Body of pancreas (tissue), 4 donors: ENCODE results near the gene PRDM16. TPM values are rescaled to one million over a fixed set of nuclear protein-coding genes. Genes with fewer than 3 reads are reported as not detected.
A peak's percentile ranks its signal among the peaks of the same experiment; 100 is the strongest.

Source experiments
- ATAC-seq: fragments of 150-250 bp; one replicate; pipeline ENCODE4 v1.9.1; 2016
- DNase-seq, 4 donors: peaks; one replicate each; pipeline ENCODE4 v3.0.0-alpha.2; 2019
- H3K27ac ChIP-seq, 4 donors: fragments of 200-600 bp; sonication (generic); 1 replicate in 3 of 4; 2 replicates in 1 of 4; pipeline versions ENCODE4 v1.5.1 to v1.6.1; 2016 to 2019; ENCODE audit warnings: mild to moderate bottlenecking in 1 of 4, mixed read lengths in 1 of 4, moderate library complexity in 1 of 4
- H3K27me3 ChIP-seq, 2 donors: fragments of 200-600 bp; sonication (generic); one replicate each; pipeline ENCODE4 v1.6.0; 2016; ENCODE audit warnings: mild to moderate bottlenecking in 1 of 2
- H3K36me3 ChIP-seq, 2 donors: fragments of 200-600 bp; sonication (generic); replicated peaks in 1 of 2; 2 replicates each; pipeline ENCODE4 v1.5.1; 2016; ENCODE audit warnings: low read depth in 2 of 2; ENCODE audit not compliant: insufficient read depth in 1 of 2
- H3K4me1 ChIP-seq: fragments of 200-600 bp; sonication (generic); one replicate; pipeline ENCODE4 v1.6.0; 2016
- H3K4me3 ChIP-seq, 2 donors: fragments of 200-600 bp; sonication (generic); 1 replicate in 1 of 2; 2 replicates in 1 of 2; pipeline ENCODE4 v1.5.1; 2016 to 2019
- H3K9me3 ChIP-seq, 3 donors: fragments of 200-600 bp; sonication (generic); 1 replicate in 2 of 3; 2 replicates in 1 of 3; pipeline ENCODE4 v1.5.1; 2016
- CTCF ChIP-seq, 7 experiments: fragments of 450-650 bp in 4 of 7; fragments of 200-600 bp in 3 of 7; sonication (generic) in 3 of 7; IDR thresholded peaks; one replicate each; pipeline ENCODE4 v1.5.1; 2016 to 2019; ENCODE audit warnings: antibody characterized with exemption in 7 of 7
- POLR2A ChIP-seq, 3 donors: fragments of 450-650 bp; IDR thresholded peaks; one replicate each; pipeline ENCODE4 v1.6.1; 2016; ENCODE audit warnings: antibody characterized with exemption in 3 of 3, mild to moderate bottlenecking in 2 of 3
- WGBS, 2 donors: methylation state at CpG; one replicate each; pipeline ENCODE4 v1.1.5; 2017; 5-methylcytosine and 5-hydroxymethylcytosine counted together
- intact Hi-C: fragments of 100-400 bp; cut with DNase I; formaldehyde crosslinking; loops from one replicate; pipeline ENCODE4 v1.15.1; 2023
- total RNA-seq, 2 donors: library from RNA; depleted of rRNA; stranded (reverse); fragments of >200 nt; gene quantifications; one replicate each; pipeline ENCODE4 v1.1.0, GENCODE V29; 2016

Gene PRDM16
- total RNA-seq, 2 donors from 2014 or later = 15.2 to 16.6 TPM

- Histone ChIP-seq H3K36me3 (no peaks in the 10 kb centered on the region), H3K9me3 (no peaks in the 10 kb centered on the region), H3K4me3 (no peak overlapping the region), H3K4me1 (no peaks in the 10 kb centered on the region), H3K27me3 (no peaks in the 10 kb centered on the region), H3K27ac (no peak overlapping the region)
- intact Hi-C loops = loop anchor here (10.0 kb wide), 1 partner anchor 539 kb away; no protein-coding TSS in a partner anchor
- TF ChIP-seq CTCF (IDR thresholded peaks at IDR 0.05) (no peak), POLR2A (IDR thresholded peaks at IDR 0.05) (no peak)
- WGBS, 2 donors = 90 to 91% methylated on average over 8 to 34 of the region's 34 CpGs
- no peak for ATAC-seq
- no peak for DNase-seq
Observed at GRCh38 chr1:3413975-3414710, 345.1 kb downstream of the PRDM16 start.

GRCh38 chr1:3415260-3416090 lies 346.5 kb downstream of the PRDM16 start:
- Histone ChIP-seq H3K36me3 (no peaks in the 10 kb centered on the region), H3K4me1 (no peaks in the 10 kb centered on the region), H3K4me3 (no peak overlapping the region), H3K27ac (peak overlapping the region in 1 of 4 donors; percentile 20), H3K9me3 (no peaks in the 10 kb centered on the region), H3K27me3 (no peaks in the 10 kb centered on the region)
- DNase-seq (no peak), ATAC-seq (peak; percentile 33)
- WGBS, 2 donors = 84 to 93% methylated on average over 16 to 36 of the region's 39 CpGs
- TF ChIP-seq CTCF (IDR thresholded peaks at IDR 0.05) = no peak
- no peak for TF ChIP-seq POLR2A (IDR thresholded peaks at IDR 0.05)
- intact Hi-C loops = loop anchor here (10.0 kb wide), 1 partner anchor 541 kb away; no protein-coding TSS in a partner anchor

- intact Hi-C loops = loop anchor here (10.0 kb wide), 1 partner anchor 542 kb away; no protein-coding TSS in a partner anchor
- Histone ChIP-seq H3K9me3 (no peaks in the 10 kb centered on the region), H3K27me3 (no peaks in the 10 kb centered on the region), H3K4me1 (peaks cover under 1% of the 10 kb centered on the region), H3K27ac (no peak overlapping the region), H3K36me3 (no peaks in the 10 kb centered on the region), H3K4me3 (no peak overlapping the region)
- ATAC-seq (no peak), DNase-seq (no peak)
- 71 to 75% methylated on average over 6 of the region's 6 CpGs for WGBS, 2 donors
- TF ChIP-seq POLR2A (IDR thresholded peaks at IDR 0.05) (no peak), CTCF (IDR thresholded peaks at IDR 0.05) (peak in 4 of 7 experiments; percentile 18 to 29 (median 24))
Observed at GRCh38 chr1:3417082-3417739, 348.2 kb downstream of the PRDM16 start.

- Histone ChIP-seq H3K27me3 (no peaks in the 10 kb centered on the region), H3K9me3 (no peaks in the 10 kb centered on the region), H3K4me3 (no peak overlapping the region), H3K36me3 (no peaks in the 10 kb centered on the region), H3K4me1 (peaks cover 8% of the 10 kb centered on the region), H3K27ac (no peak overlapping the region)
- ATAC-seq (no peak), DNase-seq (no peak)
- WGBS, 2 donors = 78 to 81% methylated on average over 5 to 9 of the region's 9 CpGs
- TF ChIP-seq POLR2A (IDR thresholded peaks at IDR 0.05) (no peak), CTCF (IDR thresholded peaks at IDR 0.05) (no peak)
- intact Hi-C loops = loop anchor here (10.0 kb wide), 1 partner anchor 543 kb away; no protein-coding TSS in a partner anchor
Observed at GRCh38 chr1:3417934-3418333, 348.9 kb downstream of the PRDM16 start.
